Glomerular visceral epithelial cell (primary cell): ENCODE data around the gene UMODL1.
A peak's percentile ranks its signal among the peaks of the same experiment; 100 is the strongest.

Experiments used
- DNase-seq: peaks from one replicate; pipeline ENCODE4 v3.0.0-alpha.2; 2016; ENCODE audit errors: extremely low spot score

Gene UMODL1

GRCh38 chr21:42039911-42040351 is 31.2 kb upstream of the UMODL1 start:
- peak; percentile 77 for DNase-seq

GRCh38 chr21:42040411-42041180 is 30.5 kb upstream of the UMODL1 start:
- DNase-seq, result peak; percentile 99

- DNase-seq, result no peak
Observed at GRCh38 chr21:42041246-42041645, 29.9 kb upstream of the UMODL1 start.

DNA sequence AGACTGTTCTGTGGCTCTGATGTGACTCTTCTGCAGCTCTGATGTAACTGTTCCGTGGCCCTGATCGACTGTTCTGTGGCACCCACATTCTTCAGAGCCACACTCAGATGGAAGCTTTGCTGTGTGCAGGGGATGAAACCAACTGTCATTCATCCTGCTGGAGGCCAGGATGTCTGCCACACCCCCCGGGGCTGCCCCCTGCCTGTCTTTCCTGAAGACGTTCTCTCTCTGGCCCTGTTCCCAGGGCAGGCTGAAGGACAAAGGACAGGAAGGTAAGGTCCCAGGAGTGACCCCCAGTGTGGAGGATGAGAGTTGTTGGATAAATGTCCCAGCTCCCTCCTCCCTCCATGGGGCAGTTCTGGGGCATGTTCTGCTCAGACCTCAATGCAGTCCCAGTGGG is 29.4 kb upstream of the UMODL1 start:
- peak; percentile 28 for DNase-seq

- DNase-seq, result no peak
Observed at GRCh38 chr21:42042651-42043050, 28.5 kb upstream of the UMODL1 start.

GRCh38 chr21:42043201-42043895 is 27.8 kb upstream of the UMODL1 start:
- no peak for DNase-seq

DNA sequence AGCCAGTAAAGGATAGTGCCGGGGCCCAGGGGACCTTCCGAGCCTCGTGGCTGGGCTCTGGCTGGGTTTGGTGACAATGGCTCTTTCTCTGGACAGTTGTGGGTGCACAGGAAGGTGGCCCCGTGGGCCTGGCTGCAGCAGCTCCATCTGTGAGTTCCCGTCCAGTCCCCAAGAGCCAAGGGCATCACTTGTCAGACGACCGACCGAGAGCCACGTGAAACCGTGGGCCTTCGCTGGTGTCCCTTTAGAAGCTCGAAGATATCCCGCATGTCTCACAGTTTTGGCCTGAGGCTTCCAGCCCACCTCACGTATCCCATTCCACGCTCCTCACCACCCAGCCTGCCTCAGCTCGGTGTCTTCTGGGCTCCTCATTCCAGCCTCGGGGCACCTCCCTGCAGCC is 27.2 kb upstream of the UMODL1 start:
- DNase-seq, result no peak

GRCh38 chr21:42044871-42045495 is 26.1 kb upstream of the UMODL1 start:
- no peak for DNase-seq

- peak; percentile 90 for DNase-seq
Observed at GRCh38 chr21:42047821-42048613, 23.1 kb upstream of the UMODL1 start.

DNA sequence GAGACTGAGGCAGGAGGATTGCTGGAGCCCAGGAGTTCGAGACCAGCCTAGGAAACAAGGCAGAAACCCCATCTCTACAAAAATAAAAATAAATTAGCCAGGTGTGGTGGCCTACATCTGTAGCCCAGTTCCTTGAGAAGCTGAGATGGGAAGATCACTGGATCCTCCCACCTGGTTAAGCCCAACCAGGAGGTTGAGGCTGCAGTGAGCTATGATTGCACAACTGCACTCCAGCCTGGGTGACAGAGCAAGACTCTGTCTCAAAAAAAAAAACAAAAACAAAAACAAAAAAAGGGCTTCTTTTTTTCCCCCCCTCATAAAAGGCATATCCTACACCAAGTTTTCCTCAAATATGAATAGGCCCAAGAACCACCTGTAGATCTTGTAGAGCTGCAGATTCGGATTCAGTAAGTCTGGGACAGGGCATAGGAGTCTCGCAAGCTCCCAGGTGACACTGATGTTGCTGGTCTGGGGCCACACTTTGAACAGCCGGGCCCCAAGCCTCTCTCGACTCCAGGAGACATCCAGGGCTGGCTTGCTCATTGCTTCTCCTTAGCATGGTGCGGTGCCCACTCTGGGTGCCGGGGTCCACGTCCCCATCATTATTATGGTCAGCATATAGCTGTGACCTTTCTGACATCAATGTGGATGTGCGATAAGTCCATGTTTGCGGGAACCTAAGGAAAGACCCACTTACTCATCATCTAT is 22.1 kb upstream of the UMODL1 start:
- no peak for DNase-seq

DNA sequence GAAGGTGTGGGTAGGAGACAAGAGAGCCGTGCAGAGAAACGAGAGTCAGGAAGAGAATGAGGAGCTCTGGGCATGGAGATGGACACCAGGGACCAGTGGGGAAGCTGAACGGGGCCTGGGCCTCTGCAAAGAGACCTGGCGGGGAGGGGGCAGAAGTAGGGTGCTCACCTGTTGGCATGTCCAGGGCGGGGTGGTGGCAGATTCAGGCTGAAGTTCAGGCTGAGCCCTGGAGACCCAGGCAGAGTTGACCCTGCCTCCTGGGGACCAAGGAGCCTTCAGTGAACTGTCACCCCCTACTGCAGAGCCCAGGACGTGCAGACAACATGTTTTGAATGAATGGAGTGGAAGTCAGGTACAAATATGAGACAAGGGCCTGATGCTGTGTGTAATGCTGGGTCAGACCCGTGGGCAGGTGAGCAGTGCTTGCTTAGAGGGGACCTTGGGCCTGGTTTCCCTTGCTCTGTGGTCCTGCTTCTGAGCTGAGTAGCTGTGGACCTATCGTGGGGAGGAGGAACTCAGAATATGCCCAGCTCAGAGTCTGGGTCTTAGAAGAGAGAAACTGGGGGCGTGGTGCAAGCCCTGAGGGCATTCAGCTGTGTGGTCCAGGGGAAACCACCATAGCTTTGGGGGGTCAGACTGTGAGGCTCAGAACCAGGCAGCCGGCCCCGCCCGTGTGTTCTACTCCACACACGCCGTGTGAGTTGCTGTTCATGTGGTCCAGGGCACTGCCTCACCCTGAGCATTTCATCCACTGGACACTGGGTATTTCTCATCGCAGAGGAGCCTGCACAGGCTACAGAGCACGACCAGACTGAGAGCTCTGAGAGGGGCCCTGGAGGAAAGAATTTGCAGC is 21.3 kb upstream of the UMODL1 start:
- DNase-seq, result no peak

GRCh38 chr21:42051788-42052187 is 19.3 kb upstream of the UMODL1 start:
- no peak for DNase-seq

GRCh38 chr21:42055425-42055824 is 15.7 kb upstream of the UMODL1 start:
- DNase-seq, result no peak

- DNase-seq, result no peak
Observed at GRCh38 chr21:42056468-42056867, 14.6 kb upstream of the UMODL1 start.

DNA sequence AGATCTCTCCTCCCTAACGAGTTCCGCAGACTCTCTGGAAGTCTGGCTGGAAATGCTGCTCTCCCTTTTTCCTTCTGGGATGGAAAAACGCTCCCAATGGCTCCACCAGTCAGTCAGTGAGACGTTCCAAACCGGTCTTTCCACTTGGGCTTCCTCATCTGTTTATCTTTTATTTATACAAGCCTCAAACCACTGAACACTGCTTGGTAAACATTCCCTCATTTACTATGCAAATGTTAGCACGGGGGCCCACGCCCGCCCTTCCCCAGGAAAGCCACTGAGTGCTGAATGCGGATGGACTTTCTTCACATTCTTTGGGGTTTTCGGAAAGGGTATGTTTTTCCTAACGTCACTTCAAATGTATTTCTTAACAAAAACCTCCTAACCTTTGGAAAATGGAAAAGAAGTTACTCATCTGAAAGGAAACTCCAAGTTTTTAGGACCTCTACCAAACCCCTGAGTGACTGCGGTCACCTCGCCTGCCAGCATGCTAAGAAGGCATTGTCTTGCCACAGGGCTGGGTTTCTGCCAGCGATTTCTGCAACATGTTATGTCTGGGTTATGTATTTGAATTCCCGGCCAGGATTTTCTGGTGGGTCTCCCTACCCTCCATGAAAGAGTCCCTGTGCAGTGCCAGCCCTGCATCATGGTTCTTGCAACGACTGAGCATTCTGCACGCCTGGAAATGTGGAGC is 14.0 kb upstream of the UMODL1 start:
- DNase-seq, result peak; percentile 69

- no peak for DNase-seq
Observed at GRCh38 chr21:42057851-42058437, 13.2 kb upstream of the UMODL1 start.

- DNase-seq, result no peak
Observed at GRCh38 chr21:42058631-42059111, 12.4 kb upstream of the UMODL1 start.

DNA sequence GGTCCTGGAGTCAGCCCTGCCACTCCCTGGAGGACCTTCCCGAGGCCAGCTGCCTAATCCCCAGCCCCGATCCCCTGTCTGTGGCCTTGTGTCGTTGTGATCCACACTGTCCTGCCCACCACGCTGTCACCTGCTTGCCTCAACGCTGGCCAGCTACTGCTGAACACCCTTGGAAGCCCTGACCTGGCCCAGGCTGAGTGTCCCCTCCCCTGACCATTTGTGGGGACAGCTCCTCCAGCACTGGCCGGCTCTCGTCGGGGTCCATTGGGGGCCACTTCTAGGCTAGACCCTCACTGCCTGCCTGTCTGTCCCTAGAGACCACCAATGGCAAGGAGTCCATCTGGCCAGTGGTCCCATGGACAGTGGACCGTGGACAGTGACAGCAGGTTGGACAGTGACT is 12.0 kb upstream of the UMODL1 start:
- DNase-seq, result no peak

GRCh38 chr21:42059721-42060120 is 11.4 kb upstream of the UMODL1 start:
- DNase-seq, result no peak
